Measurements from ENCODE around the gene AUTS2. TPM values are rescaled to one million over a fixed set of nuclear protein-coding genes. Genes with fewer than 3 reads are reported as not detected.

The AUTS2 gene
- total and polyA plus RNA-seq, 2 experiments from 2014 or later: 32.0 to 91.0 TPM

DNA sequence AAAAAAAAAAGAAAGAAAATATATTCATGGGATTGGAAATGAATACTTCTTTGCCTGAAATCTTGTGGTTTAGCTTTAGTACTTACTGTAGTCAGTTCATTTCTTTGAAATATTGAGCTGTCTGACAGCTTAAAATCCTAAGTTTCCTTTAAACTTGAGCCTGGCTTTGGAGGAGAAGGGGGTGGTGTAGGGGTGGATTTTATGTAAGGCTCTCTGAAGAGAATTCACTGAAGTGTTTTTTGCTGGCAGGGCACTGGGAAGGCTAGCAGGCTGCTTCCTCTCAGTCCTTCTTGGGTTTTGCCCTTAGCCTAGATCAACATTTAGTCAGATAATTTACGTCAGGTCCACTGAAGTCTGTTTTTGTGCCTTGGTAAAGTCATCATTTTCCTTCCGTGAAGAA, 516.5 kb downstream of the AUTS2 start:
- H4K20me1 ChIP-seq (replicated peaks; ENCODE audit: insufficient read depth): no peaks in the 10 kb centered on the region
- no peaks in the 10 kb centered on the region for H3K36me3 ChIP-seq (ENCODE audit: insufficient read depth)
- H3K4me1 Mint-ChIP-seq: peaks cover 20% of the 10 kb centered on the region
- H3K9me3 Mint-ChIP-seq: no peaks in the 10 kb centered on the region
- TF ChIP-seq, protein P1, sequence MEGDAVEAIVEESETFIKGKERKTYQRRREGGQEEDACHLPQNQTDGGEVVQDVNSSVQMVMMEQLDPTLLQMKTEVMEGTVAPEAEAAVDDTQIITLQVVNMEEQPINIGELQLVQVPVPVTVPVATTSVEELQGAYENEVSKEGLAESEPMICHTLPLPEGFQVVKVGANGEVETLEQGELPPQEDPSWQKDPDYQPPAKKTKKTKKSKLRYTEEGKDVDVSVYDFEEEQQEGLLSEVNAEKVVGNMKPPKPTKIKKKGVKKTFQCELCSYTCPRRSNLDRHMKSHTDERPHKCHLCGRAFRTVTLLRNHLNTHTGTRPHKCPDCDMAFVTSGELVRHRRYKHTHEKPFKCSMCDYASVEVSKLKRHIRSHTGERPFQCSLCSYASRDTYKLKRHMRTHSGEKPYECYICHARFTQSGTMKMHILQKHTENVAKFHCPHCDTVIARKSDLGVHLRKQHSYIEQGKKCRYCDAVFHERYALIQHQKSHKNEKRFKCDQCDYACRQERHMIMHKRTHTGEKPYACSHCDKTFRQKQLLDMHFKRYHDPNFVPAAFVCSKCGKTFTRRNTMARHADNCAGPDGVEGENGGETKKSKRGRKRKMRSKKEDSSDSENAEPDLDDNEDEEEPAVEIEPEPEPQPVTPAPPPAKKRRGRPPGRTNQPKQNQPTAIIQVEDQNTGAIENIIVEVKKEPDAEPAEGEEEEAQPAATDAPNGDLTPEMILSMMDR (conservative IDR thresholded peaks at IDR 0.05; ENCODE audit: low read depth in 2 of 2): no peak
- TF ChIP-seq ZNF462 (CRISPR knock-in tag; IDR thresholded peaks at IDR 0.05): no peak
- TF ChIP-seq ZNF331 (CRISPR knock-in tag; IDR thresholded peaks at IDR 0.05; ENCODE audit: low read depth): no peak
- TF ChIP-seq, protein P2, sequence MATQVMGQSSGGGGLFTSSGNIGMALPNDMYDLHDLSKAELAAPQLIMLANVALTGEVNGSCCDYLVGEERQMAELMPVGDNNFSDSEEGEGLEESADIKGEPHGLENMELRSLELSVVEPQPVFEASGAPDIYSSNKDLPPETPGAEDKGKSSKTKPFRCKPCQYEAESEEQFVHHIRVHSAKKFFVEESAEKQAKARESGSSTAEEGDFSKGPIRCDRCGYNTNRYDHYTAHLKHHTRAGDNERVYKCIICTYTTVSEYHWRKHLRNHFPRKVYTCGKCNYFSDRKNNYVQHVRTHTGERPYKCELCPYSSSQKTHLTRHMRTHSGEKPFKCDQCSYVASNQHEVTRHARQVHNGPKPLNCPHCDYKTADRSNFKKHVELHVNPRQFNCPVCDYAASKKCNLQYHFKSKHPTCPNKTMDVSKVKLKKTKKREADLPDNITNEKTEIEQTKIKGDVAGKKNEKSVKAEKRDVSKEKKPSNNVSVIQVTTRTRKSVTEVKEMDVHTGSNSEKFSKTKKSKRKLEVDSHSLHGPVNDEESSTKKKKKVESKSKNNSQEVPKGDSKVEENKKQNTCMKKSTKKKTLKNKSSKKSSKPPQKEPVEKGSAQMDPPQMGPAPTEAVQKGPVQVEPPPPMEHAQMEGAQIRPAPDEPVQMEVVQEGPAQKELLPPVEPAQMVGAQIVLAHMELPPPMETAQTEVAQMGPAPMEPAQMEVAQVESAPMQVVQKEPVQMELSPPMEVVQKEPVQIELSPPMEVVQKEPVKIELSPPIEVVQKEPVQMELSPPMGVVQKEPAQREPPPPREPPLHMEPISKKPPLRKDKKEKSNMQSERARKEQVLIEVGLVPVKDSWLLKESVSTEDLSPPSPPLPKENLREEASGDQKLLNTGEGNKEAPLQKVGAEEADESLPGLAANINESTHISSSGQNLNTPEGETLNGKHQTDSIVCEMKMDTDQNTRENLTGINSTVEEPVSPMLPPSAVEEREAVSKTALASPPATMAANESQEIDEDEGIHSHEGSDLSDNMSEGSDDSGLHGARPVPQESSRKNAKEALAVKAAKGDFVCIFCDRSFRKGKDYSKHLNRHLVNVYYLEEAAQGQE (IDR thresholded peaks at IDR 0.05; ENCODE audit: unreplicated experiment): no peak
- no peak for TF ChIP-seq ETS1 (IDR thresholded peaks at IDR 0.05)
- TF ChIP-seq POLR2AphosphoS5 (IDR thresholded peaks at IDR 0.05; ENCODE audit: low read depth): no peak
- TF ChIP-seq EZH2phosphoT487 (IDR thresholded peaks at IDR 0.05; ENCODE audit: unreplicated experiment): no peak
- no peak for TF ChIP-seq CREB1 (CRISPR knock-in tag; IDR thresholded peaks at IDR 0.05; ENCODE audit: low read depth)
- TF ChIP-seq EZH2 (IDR thresholded peaks at IDR 0.05; ENCODE audit: low read depth, unreplicated experiment): no peak
- no peak for TF ChIP-seq ZNF114 (CRISPR knock-in tag; IDR thresholded peaks at IDR 0.05)
- TF ChIP-seq NANOG (IDR thresholded peaks at IDR 0.05; ENCODE audit: borderline replicate concordance): no peak
- no peak overlapping the region for H3K4me3 ChIP-seq
- no peaks in the 10 kb centered on the region for H3K27me3 ChIP-seq (ENCODE audit: insufficient read depth)
- peaks cover 32% of the 10 kb centered on the region for H3K4me1 ChIP-seq (ENCODE audit: insufficient read depth)
- no peak for ATAC-seq
- no peak overlapping the region for H2AFZ ChIP-seq
- H3K36me3 Mint-ChIP-seq (ENCODE audit: low read depth): no peaks in the 10 kb centered on the region; the same call in 2 of the 3 replicates
- no peaks in the 10 kb centered on the region for H3K9me2 ChIP-seq (ENCODE audit: insufficient read depth)
- H3F3A ChIP-seq (replicated peaks; ENCODE audit: low read depth): no peaks in the 10 kb centered on the region
- no peak for DNase-seq (ENCODE audit: low spot score)
- H3K79me2 ChIP-seq (replicated peaks; ENCODE audit: insufficient read depth): no peaks in the 10 kb centered on the region
- no peak overlapping the region for H3K4me3 Mint-ChIP-seq
- H3K27ac Mint-ChIP-seq: no peak overlapping the region
- H3K4me2 ChIP-seq: no peak overlapping the region
- H3K27ac ChIP-seq (ENCODE audit: low read depth): no peak overlapping the region
- peaks cover 3% of the 10 kb centered on the region for H3K27me3 Mint-ChIP-seq (ENCODE audit: insufficient read depth, low read depth, poor library complexity)

Data from GM23338 (cell line).